Keratinocyte (primary cell): ENCODE measurements around the gene MYO7B.

Experiments
- EZH2 ChIP-seq: IDR thresholded peaks from one replicate; pipeline ENCODE4 v1.6.1; 2012; ENCODE audit warnings: inconsistent platforms, mild to moderate bottlenecking, low read length, moderate library complexity
- TF ChIP-seq, protein P1 (sequence below), 3 experiments: IDR thresholded peaks in 1 of 3; conservative IDR thresholded peaks in 1 of 3; optimal IDR thresholded peaks in 1 of 3; 2 replicates in 2 of 3; 3 replicates in 1 of 3; pipeline versions ENCODE3 to v1.5.1; 2011; ENCODE audit warnings: low read length in 3 of 3, mild to moderate bottlenecking in 3 of 3, moderate library complexity in 2 of 3, control low read depth in 1 of 3, inconsistent platforms in 1 of 3; ENCODE audit not compliant: insufficient read depth in 2 of 3; ENCODE audit errors: extremely low read depth in 1 of 3

DNA sequence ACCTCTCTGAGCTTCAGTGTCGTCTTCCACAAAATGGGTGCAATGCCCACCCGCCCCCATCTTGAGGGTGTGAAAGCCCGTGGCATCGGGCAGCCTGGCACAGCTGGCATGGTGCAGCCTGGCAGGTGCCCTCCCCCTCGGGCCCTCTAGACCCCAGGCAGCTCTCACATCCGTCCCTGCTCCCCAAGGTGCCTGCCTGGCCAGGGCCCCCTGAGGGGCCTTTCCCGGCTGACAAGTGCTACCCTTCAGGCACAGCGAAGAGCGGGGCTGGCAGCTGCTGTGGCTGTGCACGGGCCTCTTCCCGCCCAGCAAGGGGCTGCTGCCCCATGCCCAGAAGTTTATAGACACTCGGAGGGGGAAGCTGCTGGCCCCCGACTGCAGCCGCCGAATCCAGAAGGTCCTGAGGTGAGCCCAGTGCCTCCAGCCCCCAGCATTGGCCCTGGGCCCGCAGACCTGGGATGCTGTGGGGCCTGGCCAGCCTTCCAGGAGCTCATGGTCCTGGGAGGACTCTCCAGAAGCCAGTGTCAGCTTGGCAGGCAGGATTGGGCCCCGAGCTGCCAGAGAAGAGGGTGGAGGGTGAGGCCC, 96.6 kb downstream of the MYO7B start:
- TF ChIP-seq, protein P1, sequence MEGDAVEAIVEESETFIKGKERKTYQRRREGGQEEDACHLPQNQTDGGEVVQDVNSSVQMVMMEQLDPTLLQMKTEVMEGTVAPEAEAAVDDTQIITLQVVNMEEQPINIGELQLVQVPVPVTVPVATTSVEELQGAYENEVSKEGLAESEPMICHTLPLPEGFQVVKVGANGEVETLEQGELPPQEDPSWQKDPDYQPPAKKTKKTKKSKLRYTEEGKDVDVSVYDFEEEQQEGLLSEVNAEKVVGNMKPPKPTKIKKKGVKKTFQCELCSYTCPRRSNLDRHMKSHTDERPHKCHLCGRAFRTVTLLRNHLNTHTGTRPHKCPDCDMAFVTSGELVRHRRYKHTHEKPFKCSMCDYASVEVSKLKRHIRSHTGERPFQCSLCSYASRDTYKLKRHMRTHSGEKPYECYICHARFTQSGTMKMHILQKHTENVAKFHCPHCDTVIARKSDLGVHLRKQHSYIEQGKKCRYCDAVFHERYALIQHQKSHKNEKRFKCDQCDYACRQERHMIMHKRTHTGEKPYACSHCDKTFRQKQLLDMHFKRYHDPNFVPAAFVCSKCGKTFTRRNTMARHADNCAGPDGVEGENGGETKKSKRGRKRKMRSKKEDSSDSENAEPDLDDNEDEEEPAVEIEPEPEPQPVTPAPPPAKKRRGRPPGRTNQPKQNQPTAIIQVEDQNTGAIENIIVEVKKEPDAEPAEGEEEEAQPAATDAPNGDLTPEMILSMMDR (optimal IDR thresholded peaks at IDR 0.05 in 1 of 3, IDR thresholded peaks at IDR 0.05 in 1 of 3, conservative IDR thresholded peaks at IDR 0.05 in 1 of 3; ENCODE audit: extremely low read depth in 1 of 3, insufficient read depth in 2 of 3, low read length in 3 of 3) = no peak
- no peak for TF ChIP-seq EZH2
